ENCODE measurements around the gene UNC5B. TPM values are rescaled to one million over a fixed set of nuclear protein-coding genes. Genes with fewer than 3 reads are reported as not detected.

UNC5B gene
- total RNA-seq, 1 experiment from 2014 or later = 22.0 TPM

- ChIA-PET RAD21 (ENCODE audit: low non-redundant PET in 1 of 2, low total read pairs in 2 of 2, uncharacterized antibody in 2 of 2, unreplicated experiment in 2 of 2) (no interaction called here), POLR2A (no interaction called here), CTCF (no interaction called here)
- TF ChIP-seq JUND (IDR thresholded peaks at IDR 0.05) (no peak), POLR2AphosphoS5 (IDR thresholded peaks at IDR 0.05; ENCODE audit: low read depth, low read length) (no peak), EZH2phosphoT487 (IDR thresholded peaks at IDR 0.05; ENCODE audit: borderline replicate concordance) (no peak)
- Histone ChIP-seq H3K4me2 (ENCODE audit: low read length) (no peak overlapping the region), H2AFZ (ENCODE audit: low read depth, low read length, poor library complexity, severe bottlenecking) (no peak overlapping the region), H3K4me1 (ENCODE audit: control insufficient read depth in 1 of 2, insufficient read depth in 2 of 2, low read length in 2 of 2) (no peaks in the 10 kb centered on the region), H3K27me3 (ENCODE audit: insufficient read depth, low read length) (no peaks in the 10 kb centered on the region), H3K9me2 (ENCODE audit: insufficient read depth) (no peaks in the 10 kb centered on the region), H3K9ac (ENCODE audit: low read length) (no peak overlapping the region), H3K27ac (ENCODE audit: low read depth, low read length) (no peak overlapping the region), H3K36me3 (ENCODE audit: control insufficient read depth in 1 of 2, insufficient read depth in 2 of 2, low read length in 2 of 2) (peaks cover 0 to 15% of the 10 kb centered on the region in 2 experiments; a peak in 2 of 4 replicates), H4K20me1 (ENCODE audit: insufficient read depth) (no peaks in the 10 kb centered on the region), H3K79me2 (ENCODE audit: insufficient read depth, low read length) (no peaks in the 10 kb centered on the region), H3K4me3 (replicated peaks in 1 of 2; ENCODE audit: low read depth in 1 of 2, low read length in 2 of 2) (no peak overlapping the region), H3K9me3 (ENCODE audit: control insufficient read depth in 1 of 2, insufficient read depth in 1 of 2, low read depth in 1 of 2, low read length in 2 of 2) (no peaks in the 10 kb centered on the region)
- intact Hi-C loops (cut with micrococcal nuclease) = no loop called here
- BruUV-seq (replicated peaks) = no TSS peak
- DNase-seq (ENCODE audit: low read depth, low spot score) (no peak), ATAC-seq (no peak)
These were observed 77.2 kb downstream of the UNC5B start for GRCh38 chr10:71289421-71290130.

- no peak overlapping the region for H3K27ac ChIP-seq (ENCODE audit: low read depth, low read length)
- intact Hi-C loops (cut with micrococcal nuclease) = no loop called here
- H3K79me2 ChIP-seq (ENCODE audit: insufficient read depth, low read length) = no peaks in the 10 kb centered on the region
- H3K9me3 ChIP-seq (ENCODE audit: control insufficient read depth in 1 of 2, insufficient read depth in 1 of 2, low read depth in 1 of 2, low read length in 2 of 2) = no peaks in the 10 kb centered on the region
- ChIA-PET POLR2A (no interaction called here), RAD21 (ENCODE audit: low non-redundant PET in 1 of 2, low total read pairs in 2 of 2, uncharacterized antibody in 2 of 2, unreplicated experiment in 2 of 2) (no interaction called here), CTCF (no interaction called here)
- H3K4me3 ChIP-seq (replicated peaks in 1 of 2; ENCODE audit: low read depth in 1 of 2, low read length in 2 of 2) = no peak overlapping the region
- no peak overlapping the region for H2AFZ ChIP-seq (ENCODE audit: low read depth, low read length, poor library complexity, severe bottlenecking)
- no peak for TF ChIP-seq ZNF274 (IDR thresholded peaks at IDR 0.05; ENCODE audit: low read depth, low read length)
- TF ChIP-seq EGR1 (IDR thresholded peaks at IDR 0.05; ENCODE audit: low read depth) = no peak
- TF ChIP-seq SRF (IDR thresholded peaks at IDR 0.05; ENCODE audit: low read depth) = no peak
- no peak for TF ChIP-seq RAD21 (IDR thresholded peaks at IDR 0.05; ENCODE audit: low read depth)
- TF ChIP-seq POLR2AphosphoS5 (IDR thresholded peaks at IDR 0.05; ENCODE audit: low read depth, low read length) = no peak
- no peak for TF ChIP-seq TCF7L2 (IDR thresholded peaks at IDR 0.05; ENCODE audit: borderline replicate concordance, extremely low read depth, insufficient read depth, insufficient read length)
- no peak for TF ChIP-seq EZH2 (IDR thresholded peaks at IDR 0.05)
- no peak for TF ChIP-seq EZH2phosphoT487 (IDR thresholded peaks at IDR 0.05; ENCODE audit: borderline replicate concordance)
- no peak for TF ChIP-seq CEBPB (IDR thresholded peaks at IDR 0.05; ENCODE audit: low read depth)
- no peak for TF ChIP-seq CBX3 (IDR thresholded peaks at IDR 0.05; ENCODE audit: low read depth)
- TF ChIP-seq, protein P1, sequence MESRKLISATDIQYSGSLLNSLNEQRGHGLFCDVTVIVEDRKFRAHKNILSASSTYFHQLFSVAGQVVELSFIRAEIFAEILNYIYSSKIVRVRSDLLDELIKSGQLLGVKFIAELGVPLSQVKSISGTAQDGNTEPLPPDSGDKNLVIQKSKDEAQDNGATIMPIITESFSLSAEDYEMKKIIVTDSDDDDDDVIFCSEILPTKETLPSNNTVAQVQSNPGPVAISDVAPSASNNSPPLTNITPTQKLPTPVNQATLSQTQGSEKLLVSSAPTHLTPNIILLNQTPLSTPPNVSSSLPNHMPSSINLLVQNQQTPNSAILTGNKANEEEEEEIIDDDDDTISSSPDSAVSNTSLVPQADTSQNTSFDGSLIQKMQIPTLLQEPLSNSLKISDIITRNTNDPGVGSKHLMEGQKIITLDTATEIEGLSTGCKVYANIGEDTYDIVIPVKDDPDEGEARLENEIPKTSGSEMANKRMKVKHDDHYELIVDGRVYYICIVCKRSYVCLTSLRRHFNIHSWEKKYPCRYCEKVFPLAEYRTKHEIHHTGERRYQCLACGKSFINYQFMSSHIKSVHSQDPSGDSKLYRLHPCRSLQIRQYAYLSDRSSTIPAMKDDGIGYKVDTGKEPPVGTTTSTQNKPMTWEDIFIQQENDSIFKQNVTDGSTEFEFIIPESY (IDR thresholded peaks at IDR 0.05; ENCODE audit: extremely low read depth, insufficient replicate concordance, low read length) = no peak
- TF ChIP-seq SP1 (IDR thresholded peaks at IDR 0.05; ENCODE audit: low read depth) = no peak
- TF ChIP-seq FOSL1 (IDR thresholded peaks at IDR 0.05; ENCODE audit: low read depth) = no peak
- H3K4me2 ChIP-seq (ENCODE audit: low read length) = no peak overlapping the region
- no peaks in the 10 kb centered on the region for H3K9me2 ChIP-seq (ENCODE audit: insufficient read depth)
- no peak for ATAC-seq
- H3K27me3 ChIP-seq (ENCODE audit: insufficient read depth, low read length) = no peaks in the 10 kb centered on the region
- no peak overlapping the region for H3K9ac ChIP-seq (ENCODE audit: low read length)
- H3K4me1 ChIP-seq (ENCODE audit: control insufficient read depth in 1 of 2, insufficient read depth in 2 of 2, low read length in 2 of 2) = no peaks in the 10 kb centered on the region
- no peak for DNase-seq (ENCODE audit: low read depth, low spot score)
- H4K20me1 ChIP-seq (ENCODE audit: insufficient read depth) = no peaks in the 10 kb centered on the region
- no TSS peak for BruUV-seq (replicated peaks)
- H3K36me3 ChIP-seq (ENCODE audit: control insufficient read depth in 1 of 2, insufficient read depth in 2 of 2, low read length in 2 of 2) = peaks cover 0 to 15% of the 10 kb centered on the region in 2 experiments; a peak in 2 of 4 replicates
These were observed 78.0 kb downstream of the UNC5B start for GRCh38 chr10:71290331-71290730.

All from HCT116 (cell line).